GM12878 (cell line): ENCODE data around the gene EXOC3L1. TPM values are rescaled to one million over a fixed set of nuclear protein-coding genes. Genes with fewer than 3 reads are reported as not detected.

Experiments used
- ATAC-seq: fragments of 200-7000 bp; cut with Tn5 transposase; 3 replicates; pipeline ENCODE4 v1.9.1; 2020; ENCODE audit warnings: mild to moderate bottlenecking, moderate library complexity
- BruUV-seq: library from RNA; stranded (reverse); fragments of 400-500 nt; replicated peaks from 2 replicates; lab custom pipeline; 2021; lab: Mats Ljungman, UMichigan
- CTCF ChIA-PET: fragments of 300-600 bp; sonication (Branson Sonifier 250); formaldehyde crosslinking; extraction: SDS; loops from one replicate; lab custom pipeline; 2021; ENCODE audit warnings: inconsistent platforms; lab: Yijun Ruan, JAX
- POLR2A ChIA-PET: fragments of 350-600 bp; formaldehyde crosslinking; extraction: SDS; loops from one replicate; lab custom pipeline; 2021; ENCODE audit warnings: inconsistent platforms; lab: Charles Lee
- RAD21 ChIA-PET: fragments of 300-600 bp; sonication (Branson Sonifier 250); formaldehyde crosslinking; loops from one replicate; lab custom pipeline; 2023; ENCODE audit warnings: antibody characterized with exemption; ENCODE audit not compliant: unreplicated experiment; lab: Charles Lee
- SMC1A ChIA-PET: fragments of 300-600 bp; sonication (Branson Sonifier 250); formaldehyde crosslinking; loops from one replicate; lab custom pipeline; 2023; ENCODE audit not compliant: unreplicated experiment, uncharacterized antibody; lab: Charles Lee
- DNase-seq: peaks from one replicate; pipeline ENCODE4 v3.0.0-alpha.2; 2011; ENCODE audit warnings: low read depth, low spot score
- FAIRE-seq: peaks from 3 replicates; lab custom pipeline; 2011; peaks lifted over from hg19 to GRCh38; lab: Jason Lieb, UNC
- H2AFZ ChIP-seq: 2 replicates; pipeline ENCODE4 v1.6.0; 2011; ENCODE audit warnings: low read depth, low read length, control low read depth; ENCODE audit not compliant: control insufficient read depth
- H3K27ac ChIP-seq: 2 replicates; pipeline ENCODE4 v1.5.1; 2011; ENCODE audit warnings: control low read depth; ENCODE audit not compliant: control insufficient read depth, insufficient read depth
- H3K27me3 ChIP-seq, 2 experiments: replicated peaks in 1 of 2; 2 replicates each; pipeline versions ENCODE4 v1.6.0 to v1.6.1; 2011; ENCODE audit warnings: low read length in 1 of 2; ENCODE audit not compliant: control insufficient read depth in 2 of 2, insufficient read depth in 2 of 2
- H3K36me3 ChIP-seq, 2 experiments: 2 replicates each; pipeline ENCODE4 v1.5.1; 2011; ENCODE audit warnings: low read length in 1 of 2; ENCODE audit not compliant: control insufficient read depth in 2 of 2, insufficient read depth in 2 of 2
- H3K4me1 ChIP-seq: 2 replicates; pipeline ENCODE4 v1.6.1; 2011; ENCODE audit warnings: mild to moderate bottlenecking, low read length, moderate library complexity, mixed read lengths; ENCODE audit not compliant: control insufficient read depth, insufficient read depth
- H3K4me2 ChIP-seq: 2 replicates; pipeline ENCODE4 v1.6.0; 2011; ENCODE audit warnings: control low read depth; ENCODE audit not compliant: control insufficient read depth, insufficient read depth
- H3K4me3 ChIP-seq: fragments of 200-600 bp; sonication (generic); 2 replicates; pipeline ENCODE4 v1.5.1; 2016
- H3K79me2 ChIP-seq: 2 replicates; pipeline ENCODE4 v1.6.0; 2011; ENCODE audit warnings: low read length; ENCODE audit not compliant: control insufficient read depth, insufficient read depth
- H3K9ac ChIP-seq: 2 replicates; pipeline ENCODE4 v1.8.0; 2011; ENCODE audit warnings: low read length, control low read depth, mixed read lengths; ENCODE audit not compliant: control insufficient read depth, insufficient read depth
- H3K9me3 ChIP-seq: replicated peaks from 3 replicates; pipeline ENCODE4 v1.5.1; 2011; ENCODE audit warnings: mild to moderate bottlenecking, low read length; ENCODE audit not compliant: control insufficient read depth, insufficient read depth
- H4K20me1 ChIP-seq: 2 replicates; pipeline ENCODE4 v1.6.0; 2011; ENCODE audit not compliant: control insufficient read depth, insufficient read depth
- BCL11A ChIP-seq: IDR thresholded peaks from 2 replicates; pipeline ENCODE4 v1.6.1; 2011; ENCODE audit warnings: low read depth, low read length
- CHD1 ChIP-seq: IDR thresholded peaks from 2 replicates; pipeline ENCODE4 v1.6.1; 2012; ENCODE audit warnings: low read depth, low read length, improper control_type of control experiment
- FOXM1 ChIP-seq: IDR thresholded peaks from 2 replicates; pipeline ENCODE4 v1.6.1; 2012; ENCODE audit warnings: low read depth, mild to moderate bottlenecking, inconsistent platforms, low read length, moderate library complexity
- NR2C1 ChIP-seq: fragments of 450-650 bp; IDR thresholded peaks from 2 replicates; pipeline ENCODE4 v1.6.1; 2017; ENCODE audit warnings: antibody characterized with exemption, mild to moderate bottlenecking, moderate library complexity
- NR2C2 ChIP-seq: IDR thresholded peaks from 2 replicates; pipeline ENCODE4 v1.6.1; 2011; ENCODE audit warnings: borderline replicate concordance, low read depth; ENCODE audit not compliant: control insufficient read depth, insufficient read length
- RBBP5 ChIP-seq: fragments of 200-600 bp; sonication (generic); conservative IDR thresholded peaks from 2 replicates; pipeline ENCODE4 v1.6.1; 2016
- SREBF1 ChIP-seq: IDR thresholded peaks from 2 replicates; pipeline ENCODE4 v1.6.1; 2012; ENCODE audit warnings: mild to moderate bottlenecking, low read length
- SUPT20H ChIP-seq: IDR thresholded peaks from 2 replicates; pipeline ENCODE4 v1.6.1; 2011; ENCODE audit warnings: low read depth, mild to moderate bottlenecking, low read length, moderate library complexity, borderline replicate concordance; ENCODE audit not compliant: control insufficient read depth
- SUZ12 ChIP-seq: fragments of 200-600 bp; sonication (generic); IDR thresholded peaks from one replicate; pipeline ENCODE4 v1.6.1; 2018; ENCODE audit warnings: antibody characterized with exemption, mild to moderate bottlenecking; ENCODE audit not compliant: unreplicated experiment
- ZNF217 ChIP-seq: fragments of 450-650 bp; IDR thresholded peaks from 2 replicates; pipeline ENCODE4 v1.6.1; 2017; ENCODE audit warnings: antibody characterized with exemption, mild to moderate bottlenecking
- WGBS: methylation state at CpG from one replicate; pipeline ENCODE4 v1.1.6; 2016; ENCODE audit warnings: low lambda C conversion rate; ENCODE audit not compliant: insufficient replicate concordance, insufficient coverage; ENCODE audit errors: missing lambda C conversion rate; 5-methylcytosine and 5-hydroxymethylcytosine counted together
- in situ Hi-C: fragments of 300-500 bp; cut with MboI; formaldehyde crosslinking; loops from 9 replicates; pipeline ENCODE4 v1.14.3; 2018; ENCODE audit warnings: mixed read lengths
- intact Hi-C: fragments of 100-400 bp; cut with micrococcal nuclease; formaldehyde crosslinking; loops from one replicate; pipeline ENCODE4 v1.14.2; 2022; ENCODE audit not compliant: unreplicated experiment
- polyA plus RNA-seq, 11 experiments: library from polyadenylated mRNA; depleted of rRNA in 4 of 11; unstranded in 6 of 11; stranded (reverse) in 5 of 11; fragments of >200 nt; fragmentation: Nextera tagmentation in 4 of 11; fragmentation: Illumina TruSeq in 1 of 11; extraction: Ambion mirVana in 4 of 11; extraction: Trizol in 1 of 11; gene quantifications; 1 replicate in 1 of 11; 2 replicates in 10 of 11; pipeline versions ENCODE4 v1.2.1 to v1.2.3, GENCODE V29; 2011 to 2016; ENCODE audit warnings: inconsistent platforms in 2 of 11, missing spikeins in 2 of 11, low read depth in 1 of 11
- total RNA-seq, 4 experiments: library from RNA; depleted of rRNA in 3 of 4; stranded (reverse); fragments of >200 nt in 3 of 4; fragmentation: Illumina TruSeq in 1 of 4; extraction: Trizol in 1 of 4; gene quantifications; 2 replicates each; pipeline versions ENCODE4 v1.2.1 to v1.2.3, GENCODE V29; 2013 to 2021
- TF ChIP-seq, protein P1 (sequence below): fragments of 450-650 bp; formaldehyde crosslinking; IDR thresholded peaks from 2 replicates; pipeline ENCODE4 v1.5.0; 2022; ENCODE audit warnings: mild to moderate bottlenecking, missing genetic modification characterization
- TF ChIP-seq, protein P2 (sequence below): fragments of 450-650 bp; formaldehyde crosslinking; IDR thresholded peaks from 2 replicates; pipeline ENCODE4 v1.4.0; 2022; ENCODE audit warnings: mild to moderate bottlenecking, moderate library complexity
- TF ChIP-seq, protein P3 (sequence below): IDR thresholded peaks from 2 replicates; pipeline ENCODE4 v1.6.1; 2011; ENCODE audit warnings: mild to moderate bottlenecking, low read depth, low read length, moderate library complexity; ENCODE audit not compliant: insufficient replicate concordance

EXOC3L1 gene
- total and polyA plus RNA-seq, 10 of the 15 experiments (the other 5 are each of a cell fraction or from before 2014, with no cell fraction given) = 0.07 to 0.42 TPM; not detected in 8

DNA sequence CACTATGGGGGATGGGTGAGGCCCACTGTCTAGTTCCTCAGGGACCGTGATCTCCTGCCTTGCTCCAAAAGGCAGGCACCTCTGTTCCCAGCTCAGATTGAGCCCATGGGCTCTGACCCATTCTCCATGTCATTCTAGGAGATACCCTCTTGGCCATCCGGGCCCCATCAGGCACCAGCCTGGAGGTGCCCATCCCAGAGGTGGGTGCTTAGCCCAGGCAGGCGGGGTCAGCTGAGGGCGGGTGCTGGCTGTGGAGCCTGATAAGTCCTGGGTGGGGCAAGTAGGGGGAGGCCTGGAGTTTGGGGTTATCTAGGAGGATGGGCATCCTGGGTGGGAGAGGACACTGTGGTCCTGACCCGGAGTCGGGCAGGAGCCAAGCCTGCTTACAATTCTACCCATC, 4.3 kb upstream of the EXOC3L1 start:
- no peak overlapping the region for H2AFZ ChIP-seq
- in situ Hi-C loops (no loop called here), intact Hi-C loops (no loop called here)
- H3K4me1 ChIP-seq = peaks cover 8% of the 10 kb centered on the region
- FAIRE-seq (no peak), ATAC-seq (no peak), DNase-seq (no peak)
- ChIA-PET SMC1A (no interaction called here), POLR2A (interaction anchor here (0.6 to 4.7 kb wide), 3 partner anchors 8 to 157 kb away, joined by 3 to 22 read pairs (median 5); partner anchors contain the start of gene TMEM208), CTCF (interaction anchor here (0.8 to 1.7 kb wide), 4 partner anchors 9 to 240 kb away, joined by 3 to 4 read pairs (median 4); partner anchors contain the start of genes FHOD1 and TMEM208), RAD21 (no interaction called here)
- H3K4me3 ChIP-seq = peak overlapping the region; percentile 99; the same call in 1 of the 2 replicates
- no peaks in the 10 kb centered on the region for H3K27me3 ChIP-seq
- peaks cover 7% of the 10 kb centered on the region for H4K20me1 ChIP-seq
- no TSS peak for BruUV-seq
- H3K36me3 ChIP-seq = peaks cover 14 to 30% of the 10 kb centered on the region in 2 experiments
- no peak overlapping the region for H3K9ac ChIP-seq
- no peak for TF ChIP-seq SUZ12
- no peak for TF ChIP-seq FOXM1
- TF ChIP-seq, protein P1, sequence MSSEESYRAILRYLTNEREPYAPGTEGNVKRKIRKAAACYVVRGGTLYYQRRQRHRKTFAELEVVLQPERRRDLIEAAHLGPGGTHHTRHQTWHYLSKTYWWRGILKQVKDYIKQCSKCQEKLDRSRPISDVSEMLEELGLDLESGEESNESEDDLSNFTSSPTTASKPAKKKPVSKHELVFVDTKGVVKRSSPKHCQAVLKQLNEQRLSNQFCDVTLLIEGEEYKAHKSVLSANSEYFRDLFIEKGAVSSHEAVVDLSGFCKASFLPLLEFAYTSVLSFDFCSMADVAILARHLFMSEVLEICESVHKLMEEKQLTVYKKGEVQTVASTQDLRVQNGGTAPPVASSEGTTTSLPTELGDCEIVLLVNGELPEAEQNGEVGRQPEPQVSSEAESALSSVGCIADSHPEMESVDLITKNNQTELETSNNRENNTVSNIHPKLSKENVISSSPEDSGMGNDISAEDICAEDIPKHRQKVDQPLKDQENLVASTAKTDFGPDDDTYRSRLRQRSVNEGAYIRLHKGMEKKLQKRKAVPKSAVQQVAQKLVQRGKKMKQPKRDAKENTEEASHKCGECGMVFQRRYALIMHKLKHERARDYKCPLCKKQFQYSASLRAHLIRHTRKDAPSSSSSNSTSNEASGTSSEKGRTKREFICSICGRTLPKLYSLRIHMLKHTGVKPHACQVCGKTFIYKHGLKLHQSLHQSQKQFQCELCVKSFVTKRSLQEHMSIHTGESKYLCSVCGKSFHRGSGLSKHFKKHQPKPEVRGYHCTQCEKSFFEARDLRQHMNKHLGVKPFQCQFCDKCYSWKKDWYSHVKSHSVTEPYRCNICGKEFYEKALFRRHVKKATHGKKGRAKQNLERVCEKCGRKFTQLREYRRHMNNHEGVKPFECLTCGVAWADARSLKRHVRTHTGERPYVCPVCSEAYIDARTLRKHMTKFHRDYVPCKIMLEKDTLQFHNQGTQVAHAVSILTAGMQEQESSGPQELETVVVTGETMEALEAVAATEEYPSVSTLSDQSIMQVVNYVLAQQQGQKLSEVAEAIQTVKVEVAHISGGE = no peak
- no peak for TF ChIP-seq NR2C2
- TF ChIP-seq ZNF217 = no peak
- TF ChIP-seq, protein P2, sequence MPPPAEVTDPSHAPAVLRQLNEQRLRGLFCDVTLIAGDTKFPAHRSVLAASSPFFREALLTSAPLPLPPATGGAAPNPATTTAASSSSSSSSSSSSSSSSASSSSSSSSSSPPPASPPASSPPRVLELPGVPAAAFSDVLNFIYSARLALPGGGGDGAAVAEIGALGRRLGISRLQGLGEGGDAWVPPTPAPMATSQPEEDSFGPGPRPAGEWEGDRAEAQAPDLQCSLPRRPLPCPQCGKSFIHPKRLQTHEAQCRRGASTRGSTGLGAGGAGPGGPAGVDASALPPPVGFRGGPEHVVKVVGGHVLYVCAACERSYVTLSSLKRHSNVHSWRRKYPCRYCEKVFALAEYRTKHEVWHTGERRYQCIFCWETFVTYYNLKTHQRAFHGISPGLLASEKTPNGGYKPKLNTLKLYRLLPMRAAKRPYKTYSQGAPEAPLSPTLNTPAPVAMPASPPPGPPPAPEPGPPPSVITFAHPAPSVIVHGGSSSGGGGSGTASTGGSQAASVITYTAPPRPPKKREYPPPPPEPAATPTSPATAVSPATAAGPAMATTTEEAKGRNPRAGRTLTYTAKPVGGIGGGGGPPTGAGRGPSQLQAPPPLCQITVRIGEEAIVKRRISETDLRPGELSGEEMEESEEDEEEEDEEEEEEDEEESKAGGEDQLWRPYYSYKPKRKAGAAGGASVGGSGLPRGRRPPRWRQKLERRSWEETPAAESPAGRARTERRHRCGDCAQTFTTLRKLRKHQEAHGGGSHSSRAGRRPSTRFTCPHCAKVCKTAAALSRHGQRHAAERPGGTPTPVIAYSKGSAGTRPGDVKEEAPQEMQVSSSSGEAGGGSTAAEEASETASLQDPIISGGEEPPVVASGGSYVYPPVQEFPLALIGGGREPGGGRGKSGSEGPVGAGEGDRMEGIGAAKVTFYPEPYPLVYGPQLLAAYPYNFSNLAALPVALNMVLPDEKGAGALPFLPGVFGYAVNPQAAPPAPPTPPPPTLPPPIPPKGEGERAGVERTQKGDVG = no peak
- no peak for TF ChIP-seq BCL11A
- no peak for TF ChIP-seq CHD1
- no peak for TF ChIP-seq SREBF1
- TF ChIP-seq RBBP5 = no peak
- no peak for TF ChIP-seq SUPT20H
- no peak for TF ChIP-seq NR2C1
- TF ChIP-seq, protein P3, sequence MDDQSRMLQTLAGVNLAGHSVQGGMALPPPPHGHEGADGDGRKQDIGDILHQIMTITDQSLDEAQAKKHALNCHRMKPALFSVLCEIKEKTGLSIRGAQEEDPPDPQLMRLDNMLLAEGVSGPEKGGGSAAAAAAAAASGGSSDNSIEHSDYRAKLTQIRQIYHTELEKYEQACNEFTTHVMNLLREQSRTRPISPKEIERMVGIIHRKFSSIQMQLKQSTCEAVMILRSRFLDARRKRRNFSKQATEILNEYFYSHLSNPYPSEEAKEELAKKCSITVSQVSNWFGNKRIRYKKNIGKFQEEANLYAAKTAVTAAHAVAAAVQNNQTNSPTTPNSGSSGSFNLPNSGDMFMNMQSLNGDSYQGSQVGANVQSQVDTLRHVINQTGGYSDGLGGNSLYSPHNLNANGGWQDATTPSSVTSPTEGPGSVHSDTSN = no peak
- 96% methylated on average over 6 of the region's 6 CpGs for WGBS
- H3K9me3 ChIP-seq = no peaks in the 10 kb centered on the region
- H3K79me2 ChIP-seq = peaks cover 23% of the 10 kb centered on the region
- H3K27ac ChIP-seq = no peak overlapping the region
- no peak overlapping the region for H3K4me2 ChIP-seq
